ENCODE data around the gene SASS6.

The SASS6 gene

GRCh38 chr1:100045206-100045605 lies 87.5 kb downstream of the SASS6 start:
- peaks cover under 1 to 19% of the 10 kb centered on the region in 2 donors for H3K4me1 ChIP-seq (ENCODE audit: control insufficient read depth in 1 of 2, insufficient read depth in 2 of 2, low read length in 2 of 2)
- H3K27ac ChIP-seq (ENCODE audit: low read length) = no peak overlapping the region
- no peaks in the 10 kb centered on the region for H3K36me3 ChIP-seq (ENCODE audit: control insufficient read depth in 1 of 2, insufficient read depth in 2 of 2, low read length in 2 of 2)
- H3K9me3 ChIP-seq (ENCODE audit: control insufficient read depth in 1 of 2, low read length in 2 of 2) = no peaks in the 10 kb centered on the region
- no peaks in the 10 kb centered on the region for H3K27me3 ChIP-seq (ENCODE audit: low read depth, low read length)
- H3K4me3 ChIP-seq (ENCODE audit: low read depth in 1 of 2, low read length in 2 of 2) = no peak overlapping the region

GRCh38 chr1:100039591-100039990 lies 93.1 kb downstream of the SASS6 start:
- Histone ChIP-seq H3K27ac (ENCODE audit: low read length) (peak overlapping the region; percentile 89), H3K36me3 (ENCODE audit: control insufficient read depth in 1 of 2, insufficient read depth in 2 of 2, low read length in 2 of 2) (peaks cover 0 to 4% of the 10 kb centered on the region in 2 donors), H3K9me3 (ENCODE audit: control insufficient read depth in 1 of 2, low read length in 2 of 2) (no peaks in the 10 kb centered on the region), H3K27me3 (ENCODE audit: low read depth, low read length) (no peaks in the 10 kb centered on the region), H3K4me1 (ENCODE audit: control insufficient read depth in 1 of 2, insufficient read depth in 2 of 2, low read length in 2 of 2) (peaks cover 6 to 18% of the 10 kb centered on the region in 2 donors), H3K4me3 (ENCODE audit: low read depth in 1 of 2, low read length in 2 of 2) (peak overlapping the region; percentile 79)

GRCh38 chr1:100038660-100039287 lies 94.0 kb downstream of the SASS6 start:
- H3K27ac ChIP-seq (ENCODE audit: low read length) = peak overlapping the region; percentile 89

GRCh38 chr1:100037927-100038659 lies 94.6 kb downstream of the SASS6 start:
- H3K27me3 ChIP-seq (ENCODE audit: low read depth, low read length) = no peaks in the 10 kb centered on the region
- peak overlapping the region; percentile 79 for H3K4me3 ChIP-seq (ENCODE audit: low read depth in 1 of 2, low read length in 2 of 2)
- peaks cover 0 to 4% of the 10 kb centered on the region in 2 donors for H3K36me3 ChIP-seq (ENCODE audit: control insufficient read depth in 1 of 2, insufficient read depth in 2 of 2, low read length in 2 of 2)
- peaks cover 6 to 15% of the 10 kb centered on the region in 2 donors for H3K4me1 ChIP-seq (ENCODE audit: control insufficient read depth in 1 of 2, insufficient read depth in 2 of 2, low read length in 2 of 2)
- H3K27ac ChIP-seq (ENCODE audit: low read length) = peak overlapping the region; percentile 89
- H3K9me3 ChIP-seq (ENCODE audit: control insufficient read depth in 1 of 2, low read length in 2 of 2) = no peaks in the 10 kb centered on the region

More at GRCh38 chr1:100038660-100039287, 94.0 kb downstream of the SASS6 start:
- H3K27me3 ChIP-seq (ENCODE audit: low read depth, low read length) = no peaks in the 10 kb centered on the region
- H3K4me1 ChIP-seq (ENCODE audit: control insufficient read depth in 1 of 2, insufficient read depth in 2 of 2, low read length in 2 of 2) = peaks cover 6 to 18% of the 10 kb centered on the region in 2 donors
- peaks cover 0 to 4% of the 10 kb centered on the region in 2 donors for H3K36me3 ChIP-seq (ENCODE audit: control insufficient read depth in 1 of 2, insufficient read depth in 2 of 2, low read length in 2 of 2)
- peak overlapping the region; percentile 79 for H3K4me3 ChIP-seq (ENCODE audit: low read depth in 1 of 2, low read length in 2 of 2)
- H3K9me3 ChIP-seq (ENCODE audit: control insufficient read depth in 1 of 2, low read length in 2 of 2) = no peaks in the 10 kb centered on the region

GRCh38 chr1:100037656-100037926 lies 95.1 kb downstream of the SASS6 start:
- no peaks in the 10 kb centered on the region for H3K27me3 ChIP-seq (ENCODE audit: low read depth, low read length)
- H3K36me3 ChIP-seq (ENCODE audit: control insufficient read depth in 1 of 2, insufficient read depth in 2 of 2, low read length in 2 of 2) = peaks cover 0 to 4% of the 10 kb centered on the region in 2 donors
- H3K4me1 ChIP-seq (ENCODE audit: control insufficient read depth in 1 of 2, insufficient read depth in 2 of 2, low read length in 2 of 2) = peaks cover 6 to 15% of the 10 kb centered on the region in 2 donors
- peak overlapping the region; percentile 89 for H3K27ac ChIP-seq (ENCODE audit: low read length)
- H3K9me3 ChIP-seq (ENCODE audit: control insufficient read depth in 1 of 2, low read length in 2 of 2) = no peaks in the 10 kb centered on the region
- H3K4me3 ChIP-seq (ENCODE audit: low read depth in 1 of 2, low read length in 2 of 2) = peak overlapping the region; percentile 79

- H3K27me3 ChIP-seq (ENCODE audit: low read depth, low read length) = no peaks in the 10 kb centered on the region
- H3K4me1 ChIP-seq (ENCODE audit: control insufficient read depth in 1 of 2, insufficient read depth in 2 of 2, low read length in 2 of 2) = peaks cover 6 to 9% of the 10 kb centered on the region in 2 donors
- H3K4me3 ChIP-seq (ENCODE audit: low read depth in 1 of 2, low read length in 2 of 2) = peak overlapping the region; percentile 79
- H3K9me3 ChIP-seq (ENCODE audit: control insufficient read depth in 1 of 2, low read length in 2 of 2) = no peaks in the 10 kb centered on the region
- H3K27ac ChIP-seq (ENCODE audit: low read length) = peak overlapping the region; percentile 89
- peaks cover 0 to 4% of the 10 kb centered on the region in 2 donors for H3K36me3 ChIP-seq (ENCODE audit: control insufficient read depth in 1 of 2, insufficient read depth in 2 of 2, low read length in 2 of 2)
Measured at GRCh38 chr1:100036718-100037655, 95.7 kb downstream of the SASS6 start.

- Histone ChIP-seq H3K9me3 (ENCODE audit: control insufficient read depth in 1 of 2, low read length in 2 of 2) (no peaks in the 10 kb centered on the region), H3K27me3 (ENCODE audit: low read depth, low read length) (no peaks in the 10 kb centered on the region), H3K4me1 (ENCODE audit: control insufficient read depth in 1 of 2, insufficient read depth in 2 of 2, low read length in 2 of 2) (peaks cover 2 to 5% of the 10 kb centered on the region in 2 donors), H3K4me3 (ENCODE audit: low read depth in 1 of 2, low read length in 2 of 2) (no peak overlapping the region), H3K36me3 (ENCODE audit: control insufficient read depth in 1 of 2, insufficient read depth in 2 of 2, low read length in 2 of 2) (peaks cover 0 to 4% of the 10 kb centered on the region in 2 donors), H3K27ac (ENCODE audit: low read length) (no peak overlapping the region)
Measured at GRCh38 chr1:100035214-100035613, 97.5 kb downstream of the SASS6 start.

GRCh38 chr1:100034470-100034869 lies 98.3 kb downstream of the SASS6 start:
- H3K4me1 ChIP-seq (ENCODE audit: control insufficient read depth in 1 of 2, insufficient read depth in 2 of 2, low read length in 2 of 2) = no peaks in the 10 kb centered on the region
- peaks cover 0 to 4% of the 10 kb centered on the region in 2 donors for H3K36me3 ChIP-seq (ENCODE audit: control insufficient read depth in 1 of 2, insufficient read depth in 2 of 2, low read length in 2 of 2)
- no peaks in the 10 kb centered on the region for H3K9me3 ChIP-seq (ENCODE audit: control insufficient read depth in 1 of 2, low read length in 2 of 2)
- H3K27me3 ChIP-seq (ENCODE audit: low read depth, low read length) = no peaks in the 10 kb centered on the region
- H3K27ac ChIP-seq (ENCODE audit: low read length) = no peak overlapping the region
- H3K4me3 ChIP-seq (ENCODE audit: low read depth in 1 of 2, low read length in 2 of 2) = no peak overlapping the region
